CD4-positive, alpha-beta T cell treated with Interleukin-6 for 4 hours (primary cell): ENCODE results near the gene SLC41A1.
"Not testable (repeated sequence)": the region's sequence is repeated elsewhere in the genome, so short reads cannot be mapped to it uniquely, and the experiment has no call there.

Experiments
- DNase-seq: peaks from one replicate; pipeline ENCODE4 v3.0.0-alpha.2; 2020; ENCODE audit warnings: mixed read lengths

Gene SLC41A1

DNA sequence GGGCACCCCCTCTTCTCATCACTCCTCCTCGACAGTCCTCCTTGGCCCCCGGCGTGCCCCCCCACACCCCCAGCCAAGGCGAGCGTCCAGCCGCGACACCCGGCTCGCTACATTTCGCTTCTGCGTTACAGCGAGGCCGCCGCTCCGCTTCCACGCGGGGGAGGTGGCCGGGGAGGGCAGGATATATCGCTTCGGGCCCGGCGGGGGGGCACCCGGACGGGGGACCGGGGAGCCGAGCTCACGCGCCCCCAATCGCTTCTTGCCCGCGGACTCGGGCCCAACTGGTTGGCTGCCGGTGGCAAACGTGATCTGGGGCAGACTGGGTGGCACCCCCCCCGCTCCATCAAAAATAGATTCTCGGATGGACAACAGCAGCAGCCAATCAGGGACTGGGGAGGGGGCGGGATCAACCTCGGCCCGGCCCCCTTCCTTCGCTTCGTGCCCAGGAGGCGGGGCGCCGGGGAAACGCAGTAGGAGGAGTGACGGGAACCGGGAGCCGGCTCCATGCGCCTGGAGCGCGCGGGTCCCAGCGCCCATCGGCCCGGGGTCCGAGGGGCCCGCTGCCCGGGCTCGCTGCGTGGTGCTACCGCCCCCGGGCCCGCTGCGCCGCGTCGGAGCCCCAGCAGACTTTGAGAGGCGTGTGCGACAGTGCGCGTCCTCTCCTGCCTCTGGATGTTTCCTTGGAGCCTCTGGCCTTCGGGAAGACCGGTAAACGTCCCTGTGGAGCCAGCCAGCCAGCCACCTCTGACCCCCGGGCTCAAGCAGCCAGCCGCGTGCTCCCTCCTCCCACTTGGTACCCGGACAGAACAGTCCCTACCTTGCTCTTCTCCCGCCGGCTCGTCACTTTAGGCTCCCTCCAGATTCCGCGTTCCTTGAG is at the start of gene SLC41A1:
SLC41A1 (minus strand) TSS at position 321 of the 877 bp plus-strand sequence. CDS start 2,757 bp downstream, outside the sequence.
- DNase-seq: peak; percentile 94

DNA sequence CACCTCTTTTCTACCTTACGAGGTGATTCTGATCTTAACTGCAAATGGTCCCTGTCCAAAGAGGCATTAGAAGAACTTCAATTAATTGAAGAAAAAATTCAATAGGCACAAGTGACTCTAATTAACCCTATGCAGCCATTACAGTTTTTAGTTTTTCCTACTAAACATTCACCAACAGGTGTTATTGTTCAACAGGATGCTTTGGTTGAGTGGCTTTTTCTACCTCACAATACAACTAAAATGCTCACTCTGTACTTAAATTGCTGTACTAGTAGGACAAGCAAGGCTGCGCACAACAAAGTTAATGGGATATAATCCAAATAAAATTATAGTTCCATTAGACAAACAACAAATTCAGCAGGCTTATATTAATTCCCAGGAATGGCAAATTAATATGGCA is 48.5 kb upstream of the SLC41A1 start:
- DNase-seq: no peak

DNA sequence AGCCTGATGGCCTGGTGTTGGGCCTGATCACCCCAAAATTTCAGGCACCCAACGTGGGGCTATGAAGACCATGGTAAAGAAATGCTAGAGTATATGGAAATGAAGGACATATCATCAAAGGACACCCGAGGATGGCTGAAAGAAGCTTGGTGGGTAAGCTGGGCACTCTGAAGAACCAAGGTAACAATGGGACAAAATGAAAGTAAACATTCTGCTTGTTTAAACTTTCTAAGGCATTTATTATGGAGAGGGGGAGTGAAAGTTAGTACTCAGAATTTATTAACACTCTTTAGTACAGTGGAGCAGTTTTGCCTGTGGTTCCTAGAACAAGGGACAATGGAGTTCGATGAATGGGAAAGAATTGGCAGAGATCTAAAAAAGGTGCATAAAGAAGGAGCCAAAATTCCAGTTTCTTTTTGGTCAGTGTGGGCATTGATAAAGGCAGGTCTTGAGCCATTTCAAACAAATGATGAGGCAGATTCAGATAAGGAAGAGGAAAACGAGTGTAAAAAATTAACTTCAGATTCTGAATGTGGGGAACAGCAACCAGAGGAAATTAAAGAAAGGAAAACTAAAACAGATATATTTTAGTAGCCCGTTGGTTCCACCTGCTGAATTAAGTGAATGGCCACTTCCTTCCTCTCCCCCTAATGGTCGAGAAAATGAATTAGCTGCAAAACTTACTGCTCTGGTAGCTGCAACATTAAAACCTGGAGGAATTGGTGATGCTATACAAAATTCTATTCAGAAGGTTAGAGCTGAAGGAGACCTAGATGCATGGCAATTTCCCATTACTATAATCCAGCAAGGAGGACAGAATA is 45.4 kb upstream of the SLC41A1 start:
- DNase-seq: no peak

DNA sequence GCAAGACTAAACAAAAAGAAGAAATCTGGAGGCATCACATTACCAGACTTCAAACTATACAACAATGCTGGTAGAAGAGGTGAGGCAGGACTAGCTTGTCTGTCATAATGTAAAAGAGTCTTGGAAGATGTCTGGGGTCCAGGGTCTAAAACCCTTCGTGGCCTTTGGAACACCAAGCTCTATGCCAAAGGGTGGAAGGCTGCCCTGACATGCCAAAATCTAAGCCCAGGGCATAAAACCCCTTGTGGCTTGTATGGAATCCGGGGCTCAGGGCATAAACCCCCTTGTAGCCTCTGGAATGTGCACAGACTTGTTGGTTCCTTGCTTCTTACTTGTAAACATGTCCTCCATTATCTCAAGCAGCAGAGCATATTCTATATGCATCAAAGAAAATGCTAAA is 44.5 kb upstream of the SLC41A1 start:
- DNase-seq: not testable (repeated sequence)

DNA sequence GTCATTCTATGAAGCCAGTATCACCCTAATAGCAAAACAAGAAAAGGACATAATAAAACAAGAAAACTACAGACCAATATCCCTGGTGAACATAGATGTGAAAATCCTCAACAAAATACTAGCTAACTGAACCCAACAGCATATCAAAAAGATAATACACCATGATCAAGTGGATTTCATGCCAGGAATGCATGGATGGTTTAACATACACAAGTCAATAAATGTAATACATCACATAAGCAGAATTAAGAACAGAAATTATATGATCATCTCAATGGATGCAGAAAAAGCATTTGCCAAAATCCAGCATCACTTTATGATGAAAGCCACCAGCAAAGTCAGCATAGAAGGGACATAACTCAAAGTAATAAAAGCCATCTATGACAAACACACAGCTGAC is 43.4 kb upstream of the SLC41A1 start:
- DNase-seq: no peak

DNA sequence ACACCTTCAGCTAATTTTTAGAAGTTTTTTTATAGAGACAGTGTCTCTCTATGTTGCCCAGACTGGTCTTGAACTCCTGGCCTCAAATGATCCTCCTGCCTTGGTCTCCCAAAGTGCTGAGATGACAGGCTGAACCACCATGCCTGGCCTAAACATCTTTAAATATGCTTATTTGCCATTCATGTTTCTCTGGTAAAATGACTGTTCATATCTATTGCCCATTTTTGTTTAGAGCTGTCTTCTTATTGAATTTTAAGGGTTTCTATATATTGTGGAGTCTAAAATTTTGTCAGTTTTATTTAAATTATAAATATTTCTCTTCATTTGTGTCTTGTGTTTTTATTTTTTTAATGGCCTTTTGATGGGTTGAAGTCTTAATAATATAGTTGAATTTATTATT is 40.0 kb upstream of the SLC41A1 start:
- no peak for DNase-seq

DNA sequence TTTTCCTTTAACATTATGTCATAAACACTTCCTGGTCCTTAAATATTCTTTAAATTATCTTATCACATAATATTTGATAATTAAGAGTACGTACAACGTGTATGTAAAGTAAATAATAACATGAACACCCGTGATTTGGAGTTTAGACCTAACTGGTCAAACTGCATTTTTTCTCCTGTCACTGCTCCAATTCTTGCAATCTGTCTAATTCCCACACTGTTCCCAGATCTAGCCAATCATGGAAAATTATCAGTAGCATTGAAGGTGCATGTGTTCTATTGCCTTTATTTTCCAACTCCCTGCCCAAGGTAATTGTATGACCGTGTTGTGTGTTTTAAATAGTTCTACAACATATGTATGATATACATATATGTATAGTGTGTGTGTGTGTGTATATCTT is 39.0 kb upstream of the SLC41A1 start:
- no peak for DNase-seq

DNA sequence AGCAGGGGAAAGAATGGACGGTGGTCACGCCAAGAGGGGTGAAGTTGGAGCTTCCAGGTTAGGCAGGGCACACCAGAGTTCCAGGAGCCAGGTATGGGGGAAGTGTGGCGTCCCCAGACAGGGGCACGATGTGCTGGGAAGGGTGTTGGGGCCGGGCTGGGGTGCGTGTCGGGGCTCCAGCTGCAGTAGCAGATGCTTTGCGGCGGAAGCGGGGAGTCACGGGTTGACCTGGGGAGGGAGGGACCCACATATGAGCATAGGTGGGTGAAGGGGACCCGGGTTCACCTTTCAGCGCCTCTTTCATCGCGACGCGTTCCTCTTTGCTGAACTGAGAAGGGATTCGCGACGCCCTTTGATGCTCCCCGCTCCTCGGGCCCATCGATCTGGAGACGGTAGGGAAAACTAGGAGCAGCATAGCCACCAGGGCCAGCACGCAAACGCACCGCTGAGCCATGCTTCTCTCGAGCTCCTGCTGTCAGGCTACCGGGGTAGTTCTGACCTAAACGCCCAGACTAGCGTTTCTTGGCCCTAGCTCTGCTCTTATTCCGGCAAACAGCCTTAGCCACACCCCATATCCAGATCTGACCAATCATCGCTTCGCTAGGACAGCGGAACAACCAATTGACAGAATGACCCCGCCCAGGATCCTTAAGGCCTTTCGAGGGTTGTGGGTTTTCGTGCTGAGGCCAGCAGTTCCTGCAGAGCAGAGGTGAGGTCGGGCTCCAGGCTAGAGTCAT is 36.8 kb upstream of the SLC41A1 start, which contains the start of gene PM20D1:
PM20D1 (minus strand) TSS at position 514 of the 737 bp plus-strand sequence; CDS start at position 454, 60 bp downstream.
- DNase-seq: peak; percentile 85

DNA sequence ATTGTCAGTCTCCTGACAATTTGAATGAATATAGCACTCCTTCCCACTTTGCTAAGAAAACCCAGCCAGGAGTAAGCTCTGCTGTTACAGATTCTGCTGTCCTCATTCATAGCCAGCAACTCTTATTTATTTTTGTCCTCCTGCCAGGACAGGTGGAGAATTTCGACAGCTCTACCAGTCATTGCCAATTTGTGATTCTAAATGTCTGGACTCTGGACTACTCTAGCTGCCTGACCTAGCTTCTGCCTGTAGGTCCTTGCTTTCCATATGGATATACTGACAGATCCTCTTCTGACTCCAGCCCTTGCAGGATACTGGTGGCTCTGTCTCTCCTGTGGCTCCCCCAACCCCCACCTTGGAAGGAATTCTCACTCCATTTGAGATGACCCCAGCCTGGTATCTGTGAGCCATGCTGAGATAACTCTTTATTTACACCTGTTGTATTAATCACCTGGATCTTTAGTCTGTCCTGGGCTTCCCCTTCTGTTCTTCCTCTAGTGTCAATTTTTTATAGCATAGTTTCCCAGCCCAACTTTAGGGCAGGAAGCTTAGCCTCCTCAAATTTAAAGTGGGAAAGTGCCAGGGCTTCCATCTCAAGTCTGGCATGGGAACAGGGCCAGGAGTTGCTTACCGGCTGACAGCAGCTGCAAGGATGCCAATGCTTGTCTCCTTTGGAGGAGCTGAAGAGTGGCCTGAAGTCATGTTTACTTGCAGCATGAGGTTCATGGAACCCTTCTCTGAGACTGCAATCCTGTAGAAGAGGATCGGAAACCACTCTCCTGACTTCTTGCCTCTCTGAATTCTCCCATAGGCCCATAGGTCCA is 30.2 kb upstream of the SLC41A1 start:
- no peak for DNase-seq

DNA sequence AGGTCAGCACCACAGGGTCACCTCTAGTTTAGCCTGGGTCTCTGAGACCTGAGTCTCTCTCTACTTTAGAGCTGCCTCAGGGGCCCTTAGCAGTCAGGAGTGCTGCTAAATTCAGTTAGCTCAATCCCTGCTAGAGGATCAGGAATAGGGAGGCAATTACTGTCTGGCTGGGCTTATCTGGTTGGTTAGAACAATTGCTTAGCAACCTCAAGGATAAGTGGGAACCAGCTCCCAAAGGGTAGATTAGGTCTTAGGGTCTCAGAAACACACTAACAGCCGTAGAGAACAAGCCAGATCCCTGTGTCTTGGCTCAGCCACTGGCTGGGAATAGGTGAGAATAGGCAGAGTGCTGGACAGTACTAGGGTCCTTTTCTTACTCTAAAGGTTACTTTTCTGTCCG is 29.2 kb upstream of the SLC41A1 start:
- no peak for DNase-seq

DNA sequence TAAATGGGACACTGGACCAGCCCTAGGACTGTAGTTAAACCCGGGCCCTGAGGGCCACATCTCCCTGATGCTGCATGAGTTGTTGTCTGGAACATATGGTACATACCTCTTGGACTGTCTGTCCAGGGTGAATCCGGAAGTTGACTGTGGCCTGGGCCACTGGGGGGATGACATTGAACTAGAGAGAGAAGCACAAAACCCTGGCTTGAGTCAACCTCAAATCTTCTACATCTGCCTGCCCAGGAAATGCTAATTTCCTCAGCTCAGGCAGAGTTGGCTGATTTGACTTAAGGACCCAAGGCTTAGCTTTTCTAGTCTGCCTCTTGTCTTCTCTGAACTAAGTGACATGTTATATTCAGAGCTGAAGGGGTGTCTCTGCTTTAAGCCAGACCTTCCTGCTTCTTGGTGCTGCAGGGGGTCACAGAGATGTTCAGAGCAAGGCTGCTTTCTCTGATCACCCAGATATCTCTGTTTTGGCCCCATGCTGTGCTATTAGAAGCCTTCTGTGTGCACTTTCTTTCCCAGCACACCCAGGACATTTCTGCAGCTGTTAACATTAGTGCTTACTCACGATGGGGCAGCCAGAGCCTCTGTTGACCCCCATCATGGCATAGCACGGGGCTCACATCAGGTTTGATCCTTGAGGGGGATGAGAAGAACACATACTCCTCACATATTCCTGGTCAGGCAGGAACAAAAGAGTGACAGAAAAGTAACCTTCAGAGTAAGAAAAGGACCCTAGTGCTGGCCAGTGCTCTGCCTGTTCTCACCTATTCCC is 27.3 kb upstream of the SLC41A1 start:
- no peak for DNase-seq

DNA sequence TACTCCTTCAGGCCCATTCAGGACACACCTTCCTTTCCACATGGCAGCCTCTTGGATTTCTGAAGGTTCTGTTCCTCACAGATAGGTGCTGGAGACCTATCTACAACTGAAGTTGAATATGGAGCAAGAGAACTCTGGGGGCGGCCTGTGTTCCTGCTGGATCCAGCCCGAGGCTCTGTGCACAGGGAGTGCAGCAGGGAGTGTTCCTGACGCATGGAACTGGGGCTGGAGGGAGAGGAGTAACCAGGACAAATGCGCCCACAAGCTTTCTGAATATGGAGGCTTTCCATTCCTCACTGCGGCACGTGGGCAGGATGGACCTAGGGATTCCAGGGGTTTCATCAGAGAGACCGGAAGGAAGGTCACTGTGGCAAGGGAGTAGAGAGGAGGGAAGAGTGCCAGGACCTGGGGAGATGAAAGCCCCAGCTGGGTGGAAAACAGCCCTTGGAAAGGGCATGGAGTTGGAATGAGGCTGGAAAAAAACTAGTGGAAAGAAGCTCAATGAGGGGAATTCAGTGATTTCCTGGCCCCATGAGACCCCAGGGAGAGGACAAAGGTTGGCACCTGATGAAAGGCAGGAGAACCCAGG is 24.5 kb upstream of the SLC41A1 start:
- DNase-seq: no peak

DNA sequence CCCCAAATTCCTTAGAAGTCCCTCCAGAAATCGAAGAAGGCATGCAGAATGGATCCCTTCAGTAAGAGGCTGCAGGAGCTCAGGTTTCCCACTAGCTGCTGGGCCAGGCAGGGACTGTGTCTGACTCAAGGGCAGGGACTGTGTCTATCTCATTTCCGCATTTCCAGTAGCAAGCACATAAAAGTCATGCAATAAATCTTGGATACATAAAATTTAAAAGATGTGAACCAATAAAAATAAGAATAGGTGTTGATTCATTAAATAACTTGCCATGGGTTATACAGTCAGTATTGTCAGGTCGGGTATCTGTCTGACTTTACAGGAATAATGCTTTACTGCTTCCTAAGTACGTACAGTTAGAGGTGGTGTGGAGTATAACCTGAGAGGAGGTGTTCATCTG is 21.8 kb upstream of the SLC41A1 start:
- DNase-seq: no peak

DNA sequence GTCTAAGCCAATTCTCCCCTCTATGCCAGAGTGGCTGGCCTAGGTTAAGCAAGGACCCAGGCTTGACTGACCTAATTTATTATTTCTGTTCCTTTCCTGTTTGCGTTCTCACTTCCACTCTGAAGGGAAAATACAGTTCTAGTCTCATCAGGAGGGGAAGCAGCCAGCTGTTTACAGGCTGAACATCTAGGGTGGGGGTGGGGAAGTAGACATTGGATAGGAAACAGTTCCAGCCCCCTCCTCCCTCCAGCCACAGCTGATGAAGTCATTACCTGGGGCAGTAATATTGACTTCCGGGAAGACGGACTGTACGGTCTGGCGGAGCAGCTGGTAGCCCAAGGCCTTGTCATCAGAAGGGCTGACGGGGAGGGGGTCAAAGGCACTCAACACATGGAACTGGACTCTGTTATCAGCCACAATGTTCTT is 19.3 kb upstream of the SLC41A1 start:
- no peak for DNase-seq

DNA sequence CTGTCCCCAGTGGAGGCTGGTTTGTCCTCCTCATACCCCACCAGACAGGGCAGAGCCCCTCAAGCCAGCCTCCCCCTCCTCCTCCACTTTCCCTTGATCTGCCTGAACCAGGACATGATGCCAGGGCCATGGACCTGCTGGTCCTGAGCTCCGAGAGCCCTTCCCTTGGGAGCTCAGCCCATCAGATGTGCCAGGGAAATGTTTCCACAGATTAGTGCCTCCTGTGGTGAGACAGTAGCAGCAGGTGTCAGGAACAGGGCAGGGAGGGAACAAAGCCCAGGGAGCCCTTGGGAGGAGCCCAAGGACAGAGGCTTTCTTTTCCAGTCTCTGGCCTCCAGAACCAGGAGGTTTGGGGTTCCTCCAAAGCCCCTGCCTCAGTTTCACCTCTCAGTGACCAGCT is 14.6 kb upstream of the SLC41A1 start:
- no peak for DNase-seq

DNA sequence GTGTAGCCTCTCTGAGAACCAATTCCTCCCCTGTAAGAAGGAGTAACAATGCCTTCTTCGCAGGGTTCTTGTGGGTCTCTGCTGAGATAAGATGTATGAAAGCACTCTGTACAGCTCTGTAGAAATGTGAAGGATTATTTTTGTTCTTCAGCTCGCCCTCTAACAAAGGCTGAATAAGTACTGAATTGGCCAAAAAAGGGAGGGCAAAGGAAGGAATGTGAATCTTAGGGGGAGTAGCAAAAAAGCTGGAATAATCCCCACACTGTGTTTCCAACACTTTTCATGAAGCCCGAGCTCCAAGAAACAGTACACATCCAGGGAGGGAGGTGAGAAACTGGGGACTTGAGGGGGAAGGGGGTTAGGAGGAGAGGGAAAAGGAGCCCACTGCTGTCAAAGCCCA is 14.0 kb upstream of the SLC41A1 start:
- no peak for DNase-seq

DNA sequence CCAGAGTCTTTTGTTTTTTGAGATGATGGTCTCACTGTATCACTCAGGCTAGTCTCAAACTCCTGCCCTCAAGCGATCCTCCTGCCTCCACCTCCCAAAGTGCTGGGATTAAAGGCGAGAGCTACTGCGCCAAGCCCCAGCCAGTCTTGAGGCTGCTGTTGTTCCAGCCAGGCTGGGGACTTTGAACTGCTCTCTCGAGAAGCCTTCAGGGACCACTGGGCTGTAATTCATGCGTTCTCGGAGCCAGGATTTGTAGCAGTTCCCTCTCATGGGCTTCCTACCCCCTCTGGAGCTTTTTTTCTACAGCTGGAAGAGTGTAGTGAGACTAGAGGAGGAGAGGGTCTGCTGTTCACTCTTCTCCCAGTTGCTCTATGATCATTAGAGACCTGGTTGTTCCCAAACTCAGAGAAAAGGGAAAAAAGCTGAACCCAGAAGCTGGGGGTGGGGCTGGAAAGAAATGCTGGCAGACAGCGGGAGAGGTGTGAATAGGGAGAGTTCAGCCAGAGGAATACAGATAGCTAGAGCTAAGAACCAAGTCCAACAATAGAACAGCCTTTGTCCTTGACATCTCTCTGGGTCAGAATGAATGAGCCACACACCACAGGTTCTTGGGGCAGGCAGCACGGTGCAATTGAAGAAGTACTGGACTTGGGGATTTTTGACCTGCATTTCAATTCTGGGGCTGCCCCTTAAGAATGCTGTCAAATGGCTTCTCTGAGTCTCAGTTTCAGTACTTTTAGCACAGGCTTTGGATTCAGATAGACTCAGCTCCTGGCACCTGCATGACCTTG is 13.2 kb upstream of the SLC41A1 start:
- no peak for DNase-seq

DNA sequence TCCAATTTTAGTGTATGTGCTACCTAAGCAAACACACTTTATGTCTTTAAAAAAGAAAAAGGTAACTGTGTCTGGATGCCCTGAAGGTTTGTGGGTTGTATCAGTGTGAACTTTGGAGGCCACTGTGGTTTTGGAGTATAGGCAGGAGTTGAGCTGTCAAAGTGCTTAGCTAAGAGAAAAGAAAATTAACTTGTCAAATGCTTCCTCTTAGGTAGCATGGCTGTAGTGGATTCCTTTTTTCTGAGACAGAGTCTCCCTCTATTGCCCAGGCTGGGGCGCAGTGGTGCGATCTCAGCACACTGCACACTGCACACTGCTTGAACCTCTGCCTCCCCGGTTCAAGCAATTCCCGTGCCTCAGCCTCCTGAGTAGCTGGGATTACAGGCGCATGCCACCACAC is 11.2 kb upstream of the SLC41A1 start:
- no peak for DNase-seq

DNA sequence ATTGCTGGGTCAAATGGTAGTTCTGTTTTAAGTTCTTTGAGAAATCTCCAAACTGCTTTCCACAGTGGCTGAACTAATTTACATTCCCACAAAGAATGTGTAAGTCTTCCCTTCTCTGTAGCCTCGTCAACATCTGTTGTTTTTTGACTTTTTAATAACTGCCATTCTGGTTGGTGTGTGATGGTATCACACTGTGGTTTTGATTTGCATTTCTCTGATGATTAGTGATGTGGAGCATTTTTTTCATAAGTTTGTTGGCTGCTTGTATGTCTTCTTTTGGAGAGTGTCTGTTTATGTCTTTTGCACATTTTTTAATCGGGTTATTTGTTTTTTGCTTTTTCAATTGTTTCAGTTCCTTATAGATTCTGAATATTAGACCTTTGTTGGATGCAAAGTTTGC is 10.3 kb upstream of the SLC41A1 start:
- DNase-seq: not testable (repeated sequence)

DNA sequence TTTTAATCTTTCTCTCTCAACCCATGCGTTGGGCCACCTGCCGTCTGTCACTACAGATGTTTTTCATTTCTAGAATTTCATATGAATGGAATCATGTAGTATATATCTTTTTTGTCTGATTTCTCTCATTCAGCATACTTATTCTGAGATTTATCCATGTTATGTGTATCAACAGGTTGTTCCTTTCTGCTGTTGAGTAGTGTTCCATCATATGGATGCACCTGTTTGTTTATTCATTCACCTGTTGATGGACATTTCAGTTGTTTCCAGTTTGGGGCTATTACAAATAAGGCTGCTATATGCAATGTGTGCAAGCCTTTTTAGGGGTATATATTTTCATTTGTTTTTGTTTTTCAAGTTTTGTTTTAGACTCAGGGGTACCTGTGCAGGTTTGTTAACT is 9.4 kb upstream of the SLC41A1 start:
- no peak for DNase-seq
